IMR-90 (cell line): Measurements from ENCODE around the gene TBC1D1. TPM values are rescaled to one million over a fixed set of nuclear protein-coding genes. Genes with fewer than 3 reads are reported as not detected.

Source experiments
- ATAC-seq: fragments of 200-7000 bp; cut with Tn5 transposase; 2 replicates; pipeline ENCODE4 v1.9.1; 2020; ENCODE audit warnings: low read depth, mild to moderate bottlenecking, moderate library complexity
- BruUV-seq: library from RNA; stranded (reverse); fragments of 400-500 nt; replicated peaks from 2 replicates; lab custom pipeline; 2021; lab: Mats Ljungman, UMichigan
- CTCF ChIA-PET: fragments of 300-600 bp; formaldehyde crosslinking; extraction: SDS; loops from one replicate; lab custom pipeline; 2021; ENCODE audit warnings: antibody characterized with exemption; lab: Yijun Ruan, JAX
- POLR2A ChIA-PET: fragments of 300-600 bp; sonication (Branson Sonifier 250); formaldehyde crosslinking; loops from one replicate; lab custom pipeline; 2022; ENCODE audit warnings: antibody characterized with exemption; ENCODE audit not compliant: unreplicated experiment; lab: Charles Lee
- DNase-seq: peaks from one replicate; pipeline ENCODE4 v3.0.0; 2013
- H2AFZ ChIP-seq: replicated peaks from 2 replicates; pipeline ENCODE3; 2013; ENCODE audit warnings: low read length, mild to moderate bottlenecking; ENCODE audit not compliant: poor library complexity
- H2AK5ac ChIP-seq: 2 replicates; pipeline ENCODE4 v1.6.1; 2013; ENCODE audit warnings: low read depth, low read length, inconsistent platforms
- H2AK9ac ChIP-seq: replicated peaks from 2 replicates; pipeline ENCODE3; 2013; ENCODE audit warnings: mild to moderate bottlenecking, low read depth, low read length, moderate library complexity; ENCODE audit not compliant: poor library complexity
- H2BK120ac ChIP-seq: 2 replicates; pipeline ENCODE4 v1.6.1; 2013; ENCODE audit warnings: low read depth, low read length, inconsistent platforms
- H2BK15ac ChIP-seq: 3 replicates; pipeline ENCODE4 v1.6.1; 2013; ENCODE audit warnings: low read depth, low read length, inconsistent platforms
- H2BK20ac ChIP-seq: 2 replicates; pipeline ENCODE4 v1.6.1; 2013; ENCODE audit warnings: low read depth, mild to moderate bottlenecking, inconsistent platforms, low read length, moderate library complexity
- H2BK5ac ChIP-seq: 2 replicates; pipeline ENCODE4 v1.6.1; 2013; ENCODE audit warnings: mild to moderate bottlenecking, low read depth, low read length, inconsistent platforms; ENCODE audit not compliant: poor library complexity, severe bottlenecking
- H3K14ac ChIP-seq: replicated peaks from 2 replicates; pipeline ENCODE4 v1.6.1; 2013; ENCODE audit warnings: low read depth, low read length, inconsistent platforms
- H3K18ac ChIP-seq: 2 replicates; pipeline ENCODE4 v1.6.1; 2013; ENCODE audit warnings: low read depth, low read length, control low read depth
- H3K23ac ChIP-seq: 2 replicates; pipeline ENCODE4 v1.6.1; 2013; ENCODE audit warnings: low read depth, low read length, inconsistent platforms
- H3K27ac ChIP-seq: 2 replicates; pipeline ENCODE4 v1.5.1; 2013; ENCODE audit warnings: mild to moderate bottlenecking, control low read depth, low read length; ENCODE audit not compliant: insufficient read depth
- H3K27me3 ChIP-seq: 2 replicates; pipeline ENCODE4 v1.6.1; 2013; ENCODE audit warnings: low read length; ENCODE audit not compliant: control insufficient read depth, insufficient read depth
- H3K36me3 ChIP-seq: 2 replicates; pipeline ENCODE4 v1.6.1; 2013; ENCODE audit warnings: low read length, mixed read lengths; ENCODE audit not compliant: control insufficient read depth, insufficient read depth
- H3K4ac ChIP-seq: 2 replicates; pipeline ENCODE4 v1.6.1; 2013; ENCODE audit warnings: low read depth, low read length, inconsistent platforms
- H3K4me1 ChIP-seq: 2 replicates; pipeline ENCODE4 v1.6.1; 2013; ENCODE audit warnings: low read length, mixed read lengths; ENCODE audit not compliant: control insufficient read depth, insufficient read depth
- H3K4me2 ChIP-seq: 2 replicates; pipeline ENCODE4 v1.6.1; 2013; ENCODE audit warnings: low read depth, mild to moderate bottlenecking, control low read depth, low read length, moderate library complexity
- H3K4me3 ChIP-seq: 2 replicates; pipeline ENCODE4 v1.5.1; 2013; ENCODE audit warnings: low read depth, mild to moderate bottlenecking, control low read depth, low read length, moderate library complexity; ENCODE audit not compliant: insufficient read depth
- H3K56ac ChIP-seq: 2 replicates; pipeline ENCODE4 v1.6.1; 2013; ENCODE audit warnings: low read length, inconsistent platforms; ENCODE audit not compliant: insufficient read depth; ENCODE audit errors: extremely low read depth
- H3K79me1 ChIP-seq, 2 experiments: 2 replicates each; pipeline ENCODE4 v1.6.1; 2013; ENCODE audit warnings: low read length in 2 of 2, inconsistent platforms in 1 of 2, low read depth in 1 of 2
- H3K9ac ChIP-seq: 2 replicates; pipeline ENCODE4 v1.6.1; 2013; ENCODE audit warnings: low read depth, low read length, control low read depth
- H3K9me1 ChIP-seq: 2 replicates; pipeline ENCODE4 v1.6.1; 2013; ENCODE audit warnings: low read length, inconsistent platforms; ENCODE audit not compliant: insufficient read depth
- H3K9me3 ChIP-seq: 2 replicates; pipeline ENCODE4 v1.6.1; 2013; ENCODE audit warnings: low read length; ENCODE audit not compliant: control insufficient read depth, insufficient read depth
- H4K20me1 ChIP-seq: 2 replicates; pipeline ENCODE4 v1.6.1; 2013; ENCODE audit warnings: low read length, inconsistent platforms; ENCODE audit not compliant: insufficient read depth
- H4K5ac ChIP-seq: 2 replicates; pipeline ENCODE4 v1.6.1; 2013; ENCODE audit warnings: mild to moderate bottlenecking, low read depth, low read length, control low read depth
- H4K8ac ChIP-seq, 2 experiments: 2 replicates each; pipeline ENCODE4 v1.6.1; 2013; ENCODE audit warnings: low read depth in 2 of 2, low read length in 2 of 2, control low read depth in 1 of 2, inconsistent platforms in 1 of 2
- H4K91ac ChIP-seq: 2 replicates; pipeline ENCODE4 v1.6.1; 2013; ENCODE audit warnings: low read depth, low read length, inconsistent platforms; ENCODE audit not compliant: insufficient read depth
- MAZ ChIP-seq: IDR thresholded peaks from 2 replicates; pipeline ENCODE4 v1.6.1; 2012; ENCODE audit warnings: low read depth, mild to moderate bottlenecking, low read length, improper control_type of control experiment, moderate library complexity, borderline replicate concordance
- POLR2A ChIP-seq: IDR thresholded peaks from 2 replicates; pipeline ENCODE4 v1.6.1; 2012; ENCODE audit warnings: mild to moderate bottlenecking, low read depth, low read length
- WGBS, 2 experiments: methylation state at CpG; one replicate each; pipeline versions ENCODE4 v1.1.5 to v1.1.7; 2013; ENCODE audit warnings: missing lambda C conversion rate in 2 of 2; ENCODE audit not compliant: insufficient read length in 1 of 2; ENCODE audit errors: extremely low coverage in 2 of 2; 5-methylcytosine and 5-hydroxymethylcytosine counted together
- dilution Hi-C: fragments of 300-500 bp; cut with HindIII; formaldehyde crosslinking; loops from one replicate; pipeline ENCODE4 v1.14.3; 2018; ENCODE audit warnings: low sequenced_read_pairs; ENCODE audit not compliant: unreplicated experiment
- in situ Hi-C: fragments of 300-500 bp; cut with MboI; formaldehyde crosslinking; loops from 3 replicates; pipeline ENCODE4 v1.14.3; 2019; ENCODE audit warnings: low sequenced_read_pairs, inconsistent platforms, mixed read lengths
- intact Hi-C: fragments of 100-400 bp; cut with micrococcal nuclease; formaldehyde crosslinking; loops from 2 replicates; pipeline ENCODE4 v1.10.0; 2022
- polyA plus RNA-seq, 3 experiments: library from polyadenylated mRNA; depleted of rRNA; stranded (reverse); fragments of >200 nt; gene quantifications; 2 replicates each; pipeline ENCODE4 v1.2.3, GENCODE V29; 2012; ENCODE audit warnings: low replicate concordance in 1 of 3
- total RNA-seq: library from RNA; depleted of rRNA; stranded (reverse); fragments of >200 nt; gene quantifications from 2 replicates; pipeline ENCODE4 v1.2.3, GENCODE V29; 2012
- TF ChIP-seq, protein P1 (sequence below): fragments of 150-350 bp; IDR thresholded peaks from 2 replicates; pipeline ENCODE4 v1.6.1; 2017; ENCODE audit warnings: mild to moderate bottlenecking, antibody characterized with exemption, low read length, low read depth

TBC1D1 gene
- total and polyA plus RNA-seq, 2 of the 4 experiments (the other 2 are of a cell fraction) = 42.4 to 104 TPM

- Histone ChIP-seq H4K91ac (no peak overlapping the region), H3K9ac (no peak overlapping the region), H4K5ac (no peak overlapping the region), H3K9me3 (no peaks in the 10 kb centered on the region), H2BK120ac (no peak overlapping the region), H3K23ac (no peak overlapping the region), H3K4me2 (no peak overlapping the region), H3K4me3 (no peak overlapping the region), H2AFZ (no peak overlapping the region), H2BK15ac (no peak overlapping the region), H3K79me1 (peaks cover 0 to 6% of the 10 kb centered on the region in 2 experiments; a peak in 1 of 4 replicates), H4K8ac (no peak overlapping the region), H3K18ac (no peak overlapping the region), H2BK20ac (no peak overlapping the region), H2AK9ac (no peak overlapping the region), H3K14ac (no peak overlapping the region), H3K56ac (no peak overlapping the region), H3K27ac (no peak overlapping the region), H3K27me3 (no peaks in the 10 kb centered on the region), H2BK5ac (no peak overlapping the region), H3K4me1 (peaks cover 14% of the 10 kb centered on the region), H2AK5ac (peak overlapping the region; percentile 44), H4K20me1 (no peaks in the 10 kb centered on the region), H3K4ac (no peak overlapping the region), H3K9me1 (peaks cover 24% of the 10 kb centered on the region), H3K36me3 (peaks cover 7% of the 10 kb centered on the region; the same call in 1 of the 2 replicates)
- in situ Hi-C loops (no loop called here), dilution Hi-C loops (no loop called here), intact Hi-C loops (no loop called here)
- ATAC-seq (no peak), DNase-seq (no peak)
- TF ChIP-seq, protein P1, sequence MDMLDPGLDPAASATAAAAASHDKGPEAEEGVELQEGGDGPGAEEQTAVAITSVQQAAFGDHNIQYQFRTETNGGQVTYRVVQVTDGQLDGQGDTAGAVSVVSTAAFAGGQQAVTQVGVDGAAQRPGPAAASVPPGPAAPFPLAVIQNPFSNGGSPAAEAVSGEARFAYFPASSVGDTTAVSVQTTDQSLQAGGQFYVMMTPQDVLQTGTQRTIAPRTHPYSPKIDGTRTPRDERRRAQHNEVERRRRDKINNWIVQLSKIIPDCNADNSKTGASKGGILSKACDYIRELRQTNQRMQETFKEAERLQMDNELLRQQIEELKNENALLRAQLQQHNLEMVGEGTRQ = no peak
- no peak for TF ChIP-seq MAZ
- no peak for TF ChIP-seq POLR2A
- POLR2A ChIA-PET = no interaction called here
- WGBS, 2 experiments = 80% methylated on average over 1 of the region's 4 CpGs; no CpG with 5 or more reads in 1 of the 2 experiments
- no TSS peak for BruUV-seq
- CTCF ChIA-PET = no interaction called here
These were observed 248.3 kb downstream of the TBC1D1 start for GRCh38 chr4:38139187-38139586.
